T-cell (primary cell): ENCODE measurements around the gene RITA1. TPM values are rescaled to one million over a fixed set of nuclear protein-coding genes. Genes with fewer than 3 reads are reported as not detected.
A peak's percentile ranks its signal among the peaks of the same experiment; 100 is the strongest.

Source experiments
- ATAC-seq, 4 experiments: fragments of 200-7000 bp in 3 of 4; fragments of 150-1000 bp in 1 of 4; cut with Tn5 transposase; replicated peaks in 1 of 4; 1 replicate in 3 of 4; 2 replicates in 1 of 4; pipeline ENCODE4 v1.10.0; 2021; ENCODE audit warnings: moderate library complexity in 3 of 4, mild to moderate bottlenecking in 2 of 4, moderate number of reproducible peaks in 1 of 4
- CTCF ChIA-PET, 2 donors: fragments of 300-600 bp; sonication (Branson Sonifier 250); formaldehyde crosslinking; loops; one replicate each; lab custom pipeline; 2022; ENCODE audit warnings: antibody characterized with exemption in 2 of 2; lab: Charles Lee
- POLR2A ChIA-PET, 2 donors: fragments of 300-600 bp; sonication (Branson Sonifier 250); formaldehyde crosslinking; loops; one replicate each; lab custom pipeline; 2022; ENCODE audit warnings: antibody characterized with exemption in 2 of 2; lab: Charles Lee
- DNase-seq, 35 experiments: peaks; one replicate each; pipeline versions ENCODE4 v3.0.0 to v3.0.0-alpha.2; 2013 to 2023
- H3K27ac ChIP-seq: one replicate; pipeline ENCODE4 v1.5.1; 2013; ENCODE audit warnings: low read length
- H3K27me3 ChIP-seq, 2 experiments: replicated peaks in 1 of 2; 1 replicate in 1 of 2; 2 replicates in 1 of 2; pipeline versions ENCODE4 v1.6.1 to v1.7.0; 2013; ENCODE audit warnings: low read length in 1 of 2, mixed read lengths in 1 of 2; ENCODE audit not compliant: control insufficient read depth in 2 of 2, insufficient read depth in 2 of 2; ENCODE audit errors: extremely low read depth in 1 of 2
- H3K36me3 ChIP-seq, 2 donors: 1 replicate in 1 of 2; 2 replicates in 1 of 2; pipeline versions ENCODE4 v1.6.1 to v1.7.0; 2013; ENCODE audit warnings: low read length in 1 of 2; ENCODE audit not compliant: control insufficient read depth in 2 of 2, insufficient read depth in 1 of 2; ENCODE audit errors: extremely low read depth in 1 of 2
- H3K4me1 ChIP-seq, 2 experiments: 1 replicate in 1 of 2; 2 replicates in 1 of 2; pipeline versions ENCODE4 v1.6.1 to v1.7.0; 2013; ENCODE audit warnings: low read length in 2 of 2, mixed read lengths in 1 of 2; ENCODE audit not compliant: insufficient read depth in 2 of 2, control insufficient read depth in 1 of 2; ENCODE audit errors: extremely low read depth in 1 of 2
- H3K4me3 ChIP-seq, 2 donors: 1 replicate in 1 of 2; 2 replicates in 1 of 2; pipeline versions ENCODE4 v1.5.1 to v1.7.0; 2013; ENCODE audit warnings: mild to moderate bottlenecking in 2 of 2, low read length in 1 of 2, moderate library complexity in 1 of 2; ENCODE audit not compliant: control insufficient read depth in 1 of 2; ENCODE audit errors: extremely low read depth in 1 of 2
- H3K9me3 ChIP-seq: 2 replicates; pipeline ENCODE4 v1.7.0; 2013
- H3K27ac Mint-ChIP-seq, 2 donors: one replicate each; pipeline ENCODE4 v1.8.0; 2020 to 2021; ENCODE audit warnings: mild to moderate bottlenecking in 2 of 2, mixed read lengths in 2 of 2
- H3K27me3 Mint-ChIP-seq, 2 donors: one replicate each; pipeline ENCODE4 v1.8.0; 2021 to 2022; ENCODE audit warnings: mixed read lengths in 2 of 2
- H3K36me3 Mint-ChIP-seq: one replicate; pipeline ENCODE4 v1.8.0; 2021; ENCODE audit warnings: mixed read lengths
- H3K4me1 Mint-ChIP-seq, 3 donors: one replicate each; pipeline ENCODE4 v1.8.0; 2020 to 2022; ENCODE audit warnings: mixed read lengths in 3 of 3, mild to moderate bottlenecking in 1 of 3
- H3K4me3 Mint-ChIP-seq, 3 donors: one replicate each; pipeline ENCODE4 v1.8.0; 2020 to 2022; ENCODE audit warnings: mild to moderate bottlenecking in 3 of 3, mixed read lengths in 3 of 3, moderate library complexity in 3 of 3
- H3K9me3 Mint-ChIP-seq, 3 donors: one replicate each; pipeline ENCODE4 v1.8.0; 2020 to 2022; ENCODE audit warnings: mixed read lengths in 3 of 3
- WGBS: methylation state at CpG from one replicate; pipeline ENCODE4 v1.1.5; 2013; ENCODE audit warnings: missing lambda C conversion rate; ENCODE audit not compliant: insufficient coverage; 5-methylcytosine and 5-hydroxymethylcytosine counted together
- total RNA-seq, 35 experiments: library from RNA in 6 of 35; stranded (reverse) in 6 of 35; fragments of 120-200 nt in 1 of 35; gene quantifications; one replicate each; pipeline versions ENCODE4 v1.2.1 to v1.2.4 and lab custom pipeline; 2013 to 2026

Gene RITA1
- total RNA-seq, 5 donors from 2014 or later (not counting 1 experiment from before 2014, with no cell fraction given): 7.8 to 17.8 (median 13.8) TPM

DNA sequence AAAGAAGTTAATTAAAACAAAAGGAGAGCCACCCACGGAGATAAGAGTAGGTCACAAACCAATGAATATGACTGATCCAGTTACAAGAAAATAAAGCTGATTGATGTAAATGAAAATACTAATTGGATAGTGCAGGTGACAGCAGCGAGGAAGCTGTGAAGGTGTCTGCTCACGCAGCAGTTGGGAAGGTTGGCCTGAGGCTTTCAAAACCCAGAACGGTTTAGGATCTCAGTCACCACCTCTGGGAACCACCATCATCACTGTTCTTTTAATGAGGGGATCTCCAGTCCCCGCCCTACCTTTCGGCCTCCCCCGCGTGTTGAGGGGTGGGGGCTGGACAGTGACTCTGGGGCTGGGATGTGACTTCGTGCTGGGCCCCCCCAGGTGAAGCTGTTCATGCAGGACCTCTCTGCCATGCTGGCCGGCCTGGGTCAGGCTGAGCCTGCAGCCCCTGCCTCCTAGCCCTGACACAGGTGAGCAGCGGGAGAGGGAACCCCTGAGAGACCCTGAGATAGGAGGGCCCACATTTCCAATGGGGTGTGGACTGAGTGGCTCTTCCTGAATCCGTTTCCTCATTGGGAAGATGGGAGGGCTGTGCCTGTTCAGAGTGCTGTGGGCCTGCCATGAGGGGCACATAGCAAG, 28.2 kb upstream of the RITA1 start:
- POLR2A ChIA-PET: no interaction called here
- no peaks in the 10 kb centered on the region for H3K9me3 Mint-ChIP-seq
- Histone ChIP-seq H3K4me3 (no peak overlapping the region), H3K36me3 (peaks cover 9 to 42% of the 10 kb centered on the region in 2 donors), H3K4me1 (peaks cover 0 to 26% of the 10 kb centered on the region in 2 experiments), H3K9me3 (no peaks in the 10 kb centered on the region), H3K27me3 (peaks cover 0 to 27% of the 10 kb centered on the region in 2 experiments), H3K27ac (no peak overlapping the region)
- CTCF ChIA-PET: no interaction called here
- no peak overlapping the region for H3K4me3 Mint-ChIP-seq
- no peak for ATAC-seq
- peaks cover 13 to 23% (median 15%) of the 10 kb centered on the region in 3 donors for H3K4me1 Mint-ChIP-seq
- peaks cover 34% of the 10 kb centered on the region for H3K36me3 Mint-ChIP-seq
- WGBS: 96% methylated on average over 4 of the region's 12 CpGs
- no peak for DNase-seq
- peaks cover 0 to 6% of the 10 kb centered on the region in 2 donors for H3K27me3 Mint-ChIP-seq
- peak overlapping the region in 1 of 2 donors; percentile 1 for H3K27ac Mint-ChIP-seq

DNA sequence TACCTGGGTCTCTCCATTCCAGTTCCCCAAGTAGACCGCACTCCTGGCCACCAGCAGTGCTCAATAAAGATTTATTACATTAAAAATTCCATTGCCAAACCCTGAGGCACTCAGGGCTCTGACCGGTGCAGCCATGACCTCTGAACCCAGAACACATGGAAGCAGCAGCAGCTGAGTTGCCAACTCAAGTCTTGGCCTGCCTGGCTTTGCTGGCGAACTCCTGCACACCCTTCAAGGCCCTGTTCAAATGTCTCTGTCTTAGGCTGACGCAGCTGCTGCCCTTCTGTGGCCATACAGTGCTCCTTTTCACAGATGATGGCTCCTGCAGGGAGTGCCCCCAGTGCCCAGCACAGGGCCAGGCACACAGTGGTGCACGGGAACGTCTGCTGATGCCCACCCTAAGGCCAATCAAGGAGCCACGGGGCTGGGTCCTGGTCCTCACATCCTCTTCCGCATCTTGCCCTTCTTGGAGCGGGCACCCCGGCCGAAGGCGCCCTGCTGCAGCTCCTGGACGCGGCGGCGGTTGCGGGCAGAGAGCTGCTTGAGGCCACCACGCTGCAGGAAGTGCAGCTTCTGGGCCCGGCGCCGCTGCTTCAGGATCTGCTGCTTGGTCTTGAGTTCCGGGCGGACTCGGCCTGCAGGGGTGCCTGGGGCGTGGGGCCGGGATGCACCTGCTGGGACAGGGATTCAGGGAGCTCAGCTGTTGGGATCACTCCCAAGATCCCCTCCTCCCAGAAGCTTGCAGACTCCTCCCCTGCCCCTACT, 26.9 kb upstream of the RITA1 start:
- CTCF ChIA-PET: no interaction called here

DNA sequence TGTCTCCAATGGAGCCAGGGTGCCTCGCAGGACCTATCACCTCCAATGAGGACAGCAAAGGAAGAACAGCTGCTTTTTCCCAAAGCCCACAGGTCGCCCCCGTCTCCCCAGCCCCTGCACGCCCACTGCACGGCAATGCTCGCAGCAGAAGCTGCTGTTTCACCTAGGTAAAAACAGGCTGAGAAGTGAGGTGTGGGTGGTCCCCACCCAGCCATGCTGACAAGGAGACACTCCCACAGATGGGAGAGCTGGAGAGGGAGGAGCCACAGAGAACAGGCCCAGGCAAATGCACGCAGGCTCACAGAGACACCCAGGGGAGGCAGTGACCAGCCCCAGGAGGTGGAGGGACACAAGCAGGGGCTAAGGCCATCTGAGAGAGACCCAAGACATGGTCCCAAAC, 25.6 kb upstream of the RITA1 start:
- POLR2A ChIA-PET: interaction anchor here in 1 of 2 donors (0.6 kb wide), 1 partner anchor 53 kb away, joined by 9 read pairs; no protein-coding TSS in a partner anchor
- H3K27ac Mint-ChIP-seq: no peak overlapping the region
- CTCF ChIA-PET: no interaction called here

More for the DNA sequence above, 26.9 kb upstream of the RITA1 start:
- H3K4me3 ChIP-seq: no peak overlapping the region
- H3K27me3 ChIP-seq: peaks cover 0 to 18% of the 10 kb centered on the region in 2 experiments
- H3K36me3 ChIP-seq: peaks cover 13 to 55% of the 10 kb centered on the region in 2 donors
- no peak overlapping the region for H3K4me3 Mint-ChIP-seq
- no peak for DNase-seq
- H3K27me3 Mint-ChIP-seq: peaks cover 0 to 3% of the 10 kb centered on the region in 2 donors
- no peaks in the 10 kb centered on the region for H3K9me3 ChIP-seq
- ATAC-seq: no peak
- H3K9me3 Mint-ChIP-seq: no peaks in the 10 kb centered on the region
- peaks cover 5 to 15% (median 9%) of the 10 kb centered on the region in 3 donors for H3K4me1 Mint-ChIP-seq
- H3K4me1 ChIP-seq: peaks cover 0 to 15% of the 10 kb centered on the region in 2 experiments
- peaks cover 45% of the 10 kb centered on the region for H3K36me3 Mint-ChIP-seq
- no peak overlapping the region for H3K27ac Mint-ChIP-seq
- POLR2A ChIA-PET: interaction anchor here in 1 of 2 donors (0.7 kb wide), 1 partner anchor 27 kb away, joined by 5 read pairs; the partner anchor contains the start of gene RITA1
- WGBS: 98% methylated on average over 24 of the region's 26 CpGs
- no peak overlapping the region for H3K27ac ChIP-seq

DNA sequence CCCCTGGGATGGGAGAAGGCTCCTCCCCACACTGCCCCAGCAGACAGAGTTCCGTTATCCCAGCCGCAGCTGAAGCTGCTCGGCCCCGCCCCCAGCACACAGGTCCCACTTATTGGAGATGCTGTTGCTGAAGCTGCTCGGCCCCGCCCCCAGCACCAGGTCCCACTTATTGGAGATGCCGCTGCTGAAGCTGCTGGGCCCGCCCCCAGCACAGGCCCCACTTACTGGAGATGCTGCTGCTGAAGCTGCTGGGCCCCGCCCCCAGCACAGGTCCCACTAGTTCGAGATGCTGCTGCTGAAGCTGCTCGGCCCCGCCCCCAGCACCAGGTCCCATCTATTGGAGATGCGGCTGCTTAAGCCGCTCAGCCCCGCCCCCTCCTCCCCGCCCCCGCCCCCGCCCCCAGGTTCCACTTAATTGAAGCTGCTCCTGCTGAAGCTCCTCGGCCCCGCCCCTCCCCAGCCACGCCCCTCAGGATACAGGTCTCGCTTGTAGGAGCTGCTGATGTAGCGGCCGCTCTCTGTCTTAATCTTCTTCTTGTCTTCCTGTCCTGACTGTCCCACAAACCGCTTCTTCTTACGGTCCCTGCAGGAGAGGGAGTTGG, 24.0 kb upstream of the RITA1 start:
- H3K4me1 ChIP-seq: no peaks in the 10 kb centered on the region
- H3K4me3 Mint-ChIP-seq: no peak overlapping the region
- CTCF ChIA-PET: interaction anchor here in 1 of 2 donors (1.0 kb wide), 1 partner anchor 11 kb away, joined by 3 read pairs; no protein-coding TSS in a partner anchor
- peaks cover 16 to 79% of the 10 kb centered on the region in 2 donors for H3K36me3 ChIP-seq
- no peak for ATAC-seq
- no peaks in the 10 kb centered on the region for H3K9me3 ChIP-seq
- H3K4me1 Mint-ChIP-seq: peaks cover 0 to 3% (median 2%) of the 10 kb centered on the region in 3 donors
- no peaks in the 10 kb centered on the region for H3K27me3 Mint-ChIP-seq
- H3K4me3 ChIP-seq: no peak overlapping the region
- H3K27me3 ChIP-seq: no peaks in the 10 kb centered on the region
- DNase-seq: no peak
- H3K27ac Mint-ChIP-seq: no peak overlapping the region
- POLR2A ChIA-PET: interaction anchor here (0.6 to 0.7 kb wide), 4 partner anchors 26 to 105 kb away, joined by 4 to 11 read pairs (median 6); partner anchors contain the start of gene DTX1 (in 1 of the 2)
- WGBS: 93% methylated on average over 9 of the region's 26 CpGs
- H3K36me3 Mint-ChIP-seq: peaks cover 56% of the 10 kb centered on the region
- H3K27ac ChIP-seq: no peak overlapping the region
- no peaks in the 10 kb centered on the region for H3K9me3 Mint-ChIP-seq

More for the DNA sequence above, 25.6 kb upstream of the RITA1 start:
- Histone ChIP-seq H3K4me3 (no peak overlapping the region), H3K4me1 (peaks cover 0 to 2% of the 10 kb centered on the region in 2 experiments), H3K27me3 (peaks cover 0 to 5% of the 10 kb centered on the region in 2 experiments), H3K27ac (no peak overlapping the region), H3K36me3 (peaks cover 13 to 63% of the 10 kb centered on the region in 2 donors), H3K9me3 (no peaks in the 10 kb centered on the region)
- peaks cover 0 to 9% (median 5%) of the 10 kb centered on the region in 3 donors for H3K4me1 Mint-ChIP-seq
- WGBS: 100% methylated on average over 1 of the region's 7 CpGs
- peaks cover 47% of the 10 kb centered on the region for H3K36me3 Mint-ChIP-seq
- ATAC-seq: no peak
- H3K27me3 Mint-ChIP-seq: no peaks in the 10 kb centered on the region
- H3K4me3 Mint-ChIP-seq: no peak overlapping the region
- no peaks in the 10 kb centered on the region for H3K9me3 Mint-ChIP-seq
- no peak for DNase-seq

DNA sequence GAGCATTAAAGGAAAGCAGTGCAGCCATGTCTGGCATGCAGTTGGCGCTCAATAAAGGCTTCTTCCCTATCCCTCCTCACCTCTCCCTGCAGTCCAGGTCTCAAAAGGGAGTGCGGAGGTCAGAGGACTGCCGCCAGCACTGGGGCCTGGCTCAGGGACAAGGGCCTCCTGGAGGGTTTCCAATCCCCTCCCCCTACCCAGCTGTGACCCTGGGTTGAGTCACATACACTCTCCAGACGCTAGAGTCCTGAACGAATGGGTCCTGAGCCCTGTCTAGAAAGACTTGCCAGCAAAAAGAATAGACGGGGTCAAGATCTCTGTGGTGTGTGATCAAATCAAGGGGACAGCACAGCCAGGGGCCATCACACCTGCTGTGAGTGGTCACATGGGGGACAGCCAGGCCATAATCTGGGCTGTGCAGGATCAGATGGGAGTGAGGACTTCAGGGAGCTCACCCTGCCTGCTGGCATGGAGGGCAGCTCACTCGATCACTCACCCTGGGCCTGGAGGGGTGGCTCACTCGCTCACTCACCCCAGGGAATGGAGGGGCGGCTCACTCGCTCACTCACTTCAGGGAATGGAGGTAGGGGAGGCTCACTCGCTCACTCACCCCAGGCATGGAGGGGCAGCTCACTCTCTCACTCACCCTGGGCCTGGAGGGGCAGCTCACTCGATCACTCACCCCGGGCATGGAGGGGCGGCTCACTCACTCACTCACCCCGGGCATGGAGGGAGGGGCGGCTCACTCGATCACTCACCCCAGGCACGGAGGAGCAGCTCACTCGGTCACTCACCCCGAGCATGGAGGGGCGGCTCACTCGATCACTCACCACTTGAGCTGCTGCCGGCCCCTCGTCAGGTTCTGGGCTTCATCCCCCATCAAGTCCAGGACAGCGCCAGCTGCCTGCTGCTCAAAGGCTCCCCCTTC, 23.2 kb upstream of the RITA1 start:
- H3K36me3 Mint-ChIP-seq: peaks cover 59% of the 10 kb centered on the region

More for the DNA sequence above, 23.2 kb upstream of the RITA1 start:
- 94% methylated on average over 20 of the region's 25 CpGs for WGBS
- no peak overlapping the region for H3K4me3 ChIP-seq
- peaks cover 14 to 88% of the 10 kb centered on the region in 2 donors for H3K36me3 ChIP-seq
- Mint-ChIP-seq H3K9me3 (no peaks in the 10 kb centered on the region), H3K27me3 (no peaks in the 10 kb centered on the region), H3K27ac (no peak overlapping the region), H3K4me1 (no peaks in the 10 kb centered on the region), H3K4me3 (no peak overlapping the region)
- H3K27ac ChIP-seq: no peak overlapping the region
- H3K27me3 ChIP-seq: no peaks in the 10 kb centered on the region
- no peak for ATAC-seq
- POLR2A ChIA-PET: interaction anchor here (0.6 to 0.7 kb wide), 3 partner anchors 26 to 106 kb away, joined by 4 to 11 read pairs (median 8); partner anchors contain the start of gene DTX1 (in 1 of the 2)
- H3K4me1 ChIP-seq: no peaks in the 10 kb centered on the region
- H3K9me3 ChIP-seq: no peaks in the 10 kb centered on the region
- DNase-seq: no peak
- CTCF ChIA-PET: interaction anchor here in 1 of 2 donors (1.0 kb wide), 1 partner anchor 10 kb away, joined by 3 read pairs; no protein-coding TSS in a partner anchor
